Esophagus mucosa (tissue), 1 donor: Measurements from ENCODE around the gene WDFY2. TPM values are rescaled to one million over a fixed set of nuclear protein-coding genes. Genes with fewer than 3 reads are reported as not detected.
"Not testable (repeated sequence)": the region's sequence is repeated elsewhere in the genome, so short reads cannot be mapped to it uniquely, and the experiment has no call there.

Source experiments
- ATAC-seq: fragments of 200-7000 bp; cut with Tn5 transposase; one replicate; pipeline ENCODE4 v1.9.1; 2020
- total RNA-seq: library from RNA; stranded (reverse); gene quantifications from one replicate; pipeline ENCODE4 v1.2.4, GENCODE V29; 2023
- donor health status: DM: yes; HTN: yes; CAD: no.

The WDFY2 gene
- total RNA-seq, 1 donor from 2014 or later = 15.9 TPM

DNA sequence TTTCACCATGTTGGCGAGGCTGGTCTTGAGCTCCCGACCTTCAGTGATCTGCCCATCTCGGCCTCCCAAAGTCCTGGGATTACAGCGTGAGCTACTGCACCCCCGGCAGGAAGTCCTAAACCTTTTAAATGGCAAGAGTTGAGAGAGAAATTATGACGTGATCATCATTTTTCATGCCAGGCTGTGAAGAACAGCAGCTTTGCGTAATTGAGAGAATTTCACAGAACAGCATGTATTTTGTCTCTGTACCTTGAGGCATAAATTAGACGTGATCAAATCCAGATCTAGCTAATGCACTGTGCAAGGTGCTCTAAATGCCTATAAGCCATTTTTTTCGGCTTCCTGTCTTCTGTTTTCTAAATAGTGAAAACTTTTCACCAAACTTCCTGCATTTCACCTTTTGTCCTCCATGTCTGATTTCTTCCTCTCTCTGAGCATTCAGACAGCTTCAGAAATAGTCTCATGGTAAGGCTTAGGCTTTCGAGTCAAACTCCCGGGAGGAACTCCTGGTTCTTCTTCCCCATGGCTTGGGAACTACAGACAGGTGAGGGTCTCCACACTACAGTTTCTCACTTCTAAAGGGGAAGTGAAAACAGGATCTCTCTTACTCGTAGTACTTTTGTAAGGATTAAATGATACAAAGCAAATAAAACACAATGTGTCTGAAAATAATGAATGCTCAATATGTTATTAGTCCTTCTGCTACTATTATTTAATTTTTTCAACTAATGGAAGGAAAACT lies 51.0 kb downstream of the WDFY2 start:
- ATAC-seq = no peak

DNA sequence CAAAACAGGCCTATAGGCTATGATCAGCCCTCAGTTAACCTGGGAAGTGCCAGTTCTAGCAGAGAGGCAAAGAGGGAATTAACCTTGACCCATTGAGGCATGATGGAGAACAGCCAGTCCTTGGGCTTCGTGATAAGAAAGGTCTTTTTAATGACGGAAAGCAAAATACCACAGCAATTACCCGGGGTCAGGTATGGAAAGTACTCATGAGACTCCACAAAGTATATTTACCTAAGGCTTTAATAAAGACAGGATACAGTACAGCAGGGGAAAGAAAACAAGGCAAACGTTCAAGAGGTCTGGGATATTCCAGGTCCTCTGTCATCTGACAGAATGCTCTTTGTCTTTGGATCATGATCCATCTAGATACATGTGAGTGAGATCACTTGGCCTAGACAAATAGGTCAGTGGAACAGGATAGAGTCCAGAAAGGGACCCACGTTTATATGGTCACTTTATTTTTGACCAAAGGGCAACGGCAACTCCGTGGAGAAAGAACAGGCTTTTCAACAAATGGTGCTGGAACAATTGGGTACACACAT lies 52.2 kb downstream of the WDFY2 start:
- ATAC-seq = no peak

DNA sequence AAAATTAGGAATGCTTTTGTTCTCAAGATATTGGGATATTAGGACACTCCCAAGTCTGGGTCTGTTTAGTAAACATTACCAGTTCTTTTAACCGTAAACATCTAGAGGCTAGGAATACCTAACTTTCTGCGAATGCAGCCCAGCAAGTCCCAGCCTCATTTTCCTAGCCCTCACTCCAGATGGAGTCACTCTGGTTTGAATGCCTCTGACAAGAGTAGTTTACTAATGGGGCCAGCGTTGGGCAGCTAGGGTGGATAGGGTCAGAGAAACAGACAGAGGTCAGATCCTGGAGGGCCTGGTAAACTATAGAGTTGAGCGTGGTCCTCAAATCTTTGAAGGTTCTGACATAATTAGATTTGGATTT lies 53.6 kb downstream of the WDFY2 start:
- ATAC-seq = no peak

DNA sequence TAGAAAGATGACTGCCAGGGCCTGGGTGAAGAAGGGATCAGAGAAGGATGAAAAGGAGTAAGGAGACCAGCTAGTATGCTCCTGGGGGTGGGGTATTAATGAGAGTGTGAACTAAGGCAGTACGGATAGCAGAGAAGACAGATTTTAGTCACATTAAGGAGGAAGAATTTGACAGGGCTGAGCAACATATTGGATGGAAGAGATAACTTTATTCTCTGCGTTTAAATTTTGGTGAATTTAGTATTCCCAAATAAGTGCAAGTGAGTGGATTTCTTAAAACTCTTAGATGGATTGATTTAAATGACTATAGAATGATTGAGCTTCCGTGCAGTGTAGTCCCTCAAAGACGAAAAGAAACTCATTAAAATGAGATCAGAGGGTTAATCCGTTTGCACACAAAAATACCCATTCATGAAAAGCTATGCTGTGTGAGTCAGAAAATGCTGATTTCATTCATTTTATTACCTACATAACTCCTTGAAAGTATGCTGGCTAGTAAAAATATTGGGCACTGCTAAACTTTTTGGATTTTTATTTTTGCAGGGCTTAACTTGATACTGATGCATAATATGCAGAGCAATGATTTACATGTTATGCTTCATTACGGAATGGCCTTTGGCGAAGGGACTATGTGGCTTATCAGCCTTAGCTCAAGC lies 54.1 kb downstream of the WDFY2 start:
- ATAC-seq = peak; percentile 42

DNA sequence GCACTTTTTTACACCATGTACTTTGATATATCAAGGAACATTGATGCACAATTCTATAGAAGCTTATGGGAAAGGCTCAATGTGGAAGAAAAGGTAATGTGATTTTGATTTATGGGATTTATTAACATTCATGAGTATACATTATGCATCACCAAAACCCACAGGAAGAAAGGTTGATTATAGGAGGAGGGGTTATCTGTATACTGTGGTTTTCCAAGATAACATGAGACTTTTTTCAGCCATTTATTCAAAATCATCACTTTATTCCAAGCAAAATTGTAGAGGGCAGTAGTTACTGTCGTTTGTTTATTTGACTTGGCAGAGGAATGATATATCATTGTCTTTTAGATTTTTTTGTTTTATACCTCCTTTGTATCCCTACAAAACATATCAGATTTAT lies 54.9 kb downstream of the WDFY2 start:
- no peak for ATAC-seq

DNA sequence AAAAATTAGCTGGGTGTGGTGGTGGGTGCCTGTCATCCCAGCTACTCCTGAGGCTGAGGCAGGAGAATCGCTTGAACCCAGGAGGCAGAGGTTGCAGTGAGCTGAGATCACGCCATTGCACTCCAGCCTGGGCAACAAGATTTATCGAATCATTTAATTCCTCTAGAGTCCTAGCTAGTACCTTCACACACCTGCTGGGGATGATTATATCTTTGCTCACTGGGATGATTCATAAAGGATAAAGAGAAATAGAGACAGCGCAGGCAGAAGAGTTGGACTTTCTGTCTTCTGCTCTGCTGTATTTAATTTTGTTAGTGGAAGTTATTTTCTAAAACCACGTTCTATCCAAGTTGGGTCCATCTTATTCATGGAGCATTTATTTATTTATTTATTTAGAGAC lies 56.4 kb downstream of the WDFY2 start:
- ATAC-seq = peak; percentile 59

DNA sequence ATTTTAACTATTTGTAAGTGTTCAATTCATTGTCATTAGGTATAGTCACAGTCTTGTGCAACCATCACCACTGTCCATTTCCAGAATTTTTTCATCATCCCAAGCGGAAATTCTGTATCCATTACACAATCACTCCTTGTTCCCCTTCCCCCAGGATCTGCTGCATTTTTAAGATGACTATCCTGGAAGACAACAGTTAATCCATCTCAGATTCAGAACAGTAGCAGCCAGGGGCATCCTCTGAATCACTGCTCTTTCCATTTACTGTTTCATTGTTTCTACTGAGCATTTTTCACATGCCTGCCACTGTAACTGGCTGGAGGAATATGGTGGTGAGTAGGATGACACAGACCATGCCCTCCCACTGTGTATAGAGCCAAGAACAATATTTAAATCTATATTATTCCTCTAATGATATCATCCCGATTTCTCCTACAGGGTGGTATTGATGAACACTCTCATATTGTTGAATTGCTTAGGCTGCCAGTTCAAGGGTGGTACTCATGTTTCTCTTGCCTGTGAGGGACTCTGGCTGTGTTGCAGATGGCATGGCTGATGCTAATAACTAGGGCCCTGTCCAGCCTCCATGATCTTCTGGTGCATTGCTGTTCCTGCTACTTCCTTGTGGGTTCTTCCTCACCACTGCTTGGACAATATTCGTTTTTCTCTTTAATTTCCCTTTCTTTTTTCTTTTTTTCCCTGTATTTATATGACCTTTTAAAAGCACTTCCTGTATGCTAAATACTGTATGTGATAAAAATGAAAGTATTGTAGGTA lies 59.0 kb downstream of the WDFY2 start:
- peak; percentile 41 for ATAC-seq

DNA sequence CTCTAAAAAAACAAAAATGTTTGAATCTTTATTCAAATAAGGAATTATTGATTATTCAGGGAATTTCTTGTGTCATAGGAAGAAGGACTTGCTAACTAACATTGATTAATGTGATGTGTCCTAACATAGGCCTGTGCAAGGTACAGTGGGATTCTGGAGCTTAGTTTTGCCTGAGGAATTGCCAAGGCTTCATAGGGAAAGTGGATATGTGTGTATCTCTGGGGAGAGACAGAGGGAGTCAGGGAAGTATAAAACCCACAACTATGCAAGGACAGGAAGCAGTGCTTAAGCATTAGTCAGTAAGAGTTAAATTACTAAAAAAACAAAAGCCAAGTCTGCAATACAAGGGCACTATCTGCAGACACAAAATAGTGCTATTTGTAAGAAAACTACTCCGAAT lies 59.6 kb downstream of the WDFY2 start:
- ATAC-seq = peak; percentile 47

DNA sequence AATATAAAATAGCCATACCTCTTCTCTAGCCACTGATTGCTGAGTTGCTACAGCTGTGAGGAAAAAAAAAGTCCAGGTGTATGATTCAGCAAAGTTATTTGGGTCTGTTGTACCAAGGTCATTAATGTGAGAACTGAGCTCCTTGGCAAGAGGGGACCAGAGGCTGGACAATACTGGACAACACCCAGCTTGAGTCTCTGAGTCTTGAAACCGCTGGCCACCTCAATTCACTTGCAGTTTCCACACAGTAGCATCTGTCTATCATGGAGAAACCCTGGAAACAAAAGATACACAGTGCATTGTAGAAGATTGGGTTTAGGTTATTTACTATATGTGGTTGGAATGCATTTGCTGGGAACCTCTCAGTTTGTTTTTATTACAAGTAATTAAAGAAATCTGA lies 60.4 kb downstream of the WDFY2 start:
- no peak for ATAC-seq

DNA sequence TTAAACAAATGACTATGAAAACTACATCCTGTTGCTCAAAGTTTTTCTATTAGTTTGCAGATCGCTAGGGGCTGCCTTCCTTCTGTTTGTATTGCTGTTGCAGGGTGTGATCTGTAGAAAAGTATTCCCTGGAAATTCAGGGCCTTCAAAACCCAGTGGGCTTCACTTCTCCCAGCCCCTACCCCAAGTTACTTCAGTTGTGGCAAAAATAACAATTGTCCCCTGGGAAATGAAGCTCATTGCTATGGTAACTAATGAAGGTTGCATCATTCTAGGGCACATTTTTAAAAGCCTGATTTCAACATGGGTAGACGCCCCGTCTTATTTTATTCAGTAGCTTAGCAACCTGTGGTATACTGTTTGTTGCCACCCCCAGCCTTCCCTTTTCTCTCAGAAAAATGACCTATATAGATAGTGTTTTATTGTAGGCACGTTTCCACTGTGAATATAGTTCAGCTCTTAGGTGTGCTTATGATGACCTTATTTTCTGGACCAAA lies 60.9 kb downstream of the WDFY2 start:
- ATAC-seq = peak; percentile 51

DNA sequence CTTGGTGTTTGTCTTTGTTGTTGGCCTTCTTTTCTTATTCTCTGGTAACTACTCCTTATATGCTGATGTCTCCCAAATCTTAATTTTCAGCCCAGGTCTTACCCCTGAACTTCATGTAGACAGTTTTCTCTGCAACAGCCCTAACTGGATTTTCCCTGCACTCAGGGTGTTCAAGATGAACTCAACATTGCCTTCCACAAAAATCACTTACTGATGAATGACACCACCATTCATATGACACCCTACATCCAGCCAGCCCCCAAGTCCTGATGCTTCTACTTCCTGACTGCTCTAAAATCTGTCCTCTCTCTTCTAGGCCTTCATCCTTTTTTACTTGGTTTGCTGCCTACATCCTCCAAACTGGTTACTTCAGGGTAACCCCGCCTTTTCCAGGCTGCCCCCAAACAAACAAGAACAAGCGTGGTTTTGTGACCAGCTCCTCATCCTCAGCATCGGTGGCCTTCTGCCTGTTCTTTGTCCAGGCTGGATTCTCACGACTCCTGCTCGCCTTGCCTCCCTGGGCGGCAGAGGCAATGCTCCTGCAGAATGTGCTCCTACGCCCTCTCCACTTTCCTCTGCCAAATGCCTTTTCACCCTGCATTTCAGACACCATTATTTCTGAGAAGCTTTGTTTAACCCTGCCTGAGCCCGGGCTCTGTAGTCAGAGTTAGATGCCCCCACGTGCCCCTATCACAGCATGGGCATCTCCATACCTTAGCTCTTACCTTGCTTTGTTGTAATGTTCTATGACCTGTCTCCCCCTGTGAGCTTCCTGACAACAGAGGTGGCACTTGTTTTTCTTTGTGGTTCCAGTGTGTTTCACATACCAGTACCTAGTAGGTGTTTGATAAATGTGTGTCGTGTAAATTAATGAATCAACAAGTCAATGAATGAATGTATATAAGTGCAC lies 61.8 kb downstream of the WDFY2 start:
- no peak for ATAC-seq

DNA sequence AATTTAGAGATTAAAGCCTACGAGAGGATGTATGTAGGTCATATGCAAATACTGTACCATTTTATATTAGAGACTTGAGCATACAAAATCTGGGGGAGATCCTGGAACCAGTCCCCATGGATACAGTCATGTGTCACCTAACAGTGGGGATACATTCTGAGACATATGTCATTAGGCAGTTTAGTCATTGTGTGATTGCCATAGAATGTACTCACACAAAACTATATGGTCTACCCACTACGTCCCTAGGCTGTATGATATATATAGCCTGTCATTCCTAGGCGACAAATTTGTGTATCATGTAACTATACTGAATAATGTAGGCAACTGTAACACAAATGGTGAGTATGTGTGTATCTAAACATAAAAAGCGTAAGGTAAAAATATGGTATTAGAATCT lies 62.8 kb downstream of the WDFY2 start:
- ATAC-seq = no peak

DNA sequence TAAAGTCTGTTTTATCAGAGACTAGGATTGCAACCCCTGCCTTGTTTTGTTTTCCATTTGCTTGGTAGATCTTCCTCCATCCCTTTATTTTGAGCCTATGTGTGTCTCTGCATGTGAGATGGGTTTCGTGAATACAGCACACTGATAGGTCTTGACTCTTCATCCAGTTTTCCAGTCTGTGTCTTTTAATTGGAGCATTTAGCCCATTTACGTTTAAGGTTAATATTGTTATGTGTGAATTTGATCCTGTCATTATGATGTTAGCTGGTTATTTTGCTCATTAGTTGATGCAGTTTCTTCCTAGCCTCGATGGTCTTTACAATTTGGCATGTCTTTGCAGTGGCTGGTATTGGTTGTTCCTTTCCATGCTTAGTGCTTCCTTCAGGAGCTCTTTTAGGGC lies 67.9 kb downstream of the WDFY2 start:
- ATAC-seq = not testable (repeated sequence)

DNA sequence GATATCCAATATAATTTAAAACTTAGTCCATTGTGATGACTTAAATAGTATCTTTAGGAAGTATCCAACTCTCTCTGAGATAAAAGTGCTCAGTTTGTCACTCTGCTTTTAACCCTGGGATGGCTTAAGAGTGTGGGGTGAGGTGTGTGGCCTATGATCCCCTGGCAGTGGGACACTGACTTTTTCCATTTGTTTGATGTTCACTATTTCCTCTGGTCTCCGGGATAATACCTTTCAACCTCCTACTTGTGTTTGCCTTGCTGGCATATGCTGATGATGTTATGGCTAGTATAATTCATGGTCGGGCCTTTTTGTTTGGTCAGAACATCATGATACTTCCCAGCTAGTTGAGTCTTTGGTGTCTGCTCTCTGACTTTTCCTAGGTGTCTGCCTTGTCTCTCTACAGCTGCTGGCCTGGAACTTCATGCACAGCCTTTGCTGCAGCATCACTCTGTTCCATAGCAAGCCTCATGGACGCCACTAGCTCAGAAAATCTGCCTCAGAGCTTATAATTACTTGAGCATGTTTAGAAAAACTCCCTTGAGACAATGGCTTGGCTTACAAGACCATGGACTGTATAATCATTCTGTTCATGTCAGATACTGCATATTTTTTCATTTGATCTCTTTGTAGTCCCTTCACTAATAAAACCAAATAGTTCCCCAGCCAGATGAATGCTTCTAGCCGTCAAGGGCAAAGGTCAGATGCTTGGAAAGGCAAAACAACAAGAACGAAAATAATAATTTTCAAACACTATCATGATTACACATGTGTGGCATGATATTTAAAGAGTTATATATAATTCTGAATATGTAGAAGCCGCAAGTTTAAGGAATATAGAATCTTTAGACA lies 75.2 kb downstream of the WDFY2 start:
- ATAC-seq = no peak

DNA sequence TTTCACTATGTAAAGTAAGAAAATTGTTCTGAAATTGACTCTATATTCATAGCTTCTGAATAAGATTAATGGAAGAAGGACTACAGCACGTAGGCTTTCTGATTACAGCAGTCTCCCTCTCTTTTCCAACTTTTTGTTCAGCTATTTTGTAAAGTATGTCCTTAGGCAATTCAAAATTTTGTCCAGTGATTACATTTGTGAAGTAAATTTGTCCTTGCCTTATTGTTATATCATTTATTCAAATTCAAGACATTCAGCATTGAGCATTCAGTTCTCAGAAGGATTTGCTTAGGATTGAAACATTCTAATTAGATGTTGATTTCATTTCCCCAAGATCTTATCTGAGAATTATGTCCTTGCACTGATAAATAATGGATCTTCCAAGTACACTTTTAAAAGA lies 76.6 kb downstream of the WDFY2 start:
- ATAC-seq = no peak

DNA sequence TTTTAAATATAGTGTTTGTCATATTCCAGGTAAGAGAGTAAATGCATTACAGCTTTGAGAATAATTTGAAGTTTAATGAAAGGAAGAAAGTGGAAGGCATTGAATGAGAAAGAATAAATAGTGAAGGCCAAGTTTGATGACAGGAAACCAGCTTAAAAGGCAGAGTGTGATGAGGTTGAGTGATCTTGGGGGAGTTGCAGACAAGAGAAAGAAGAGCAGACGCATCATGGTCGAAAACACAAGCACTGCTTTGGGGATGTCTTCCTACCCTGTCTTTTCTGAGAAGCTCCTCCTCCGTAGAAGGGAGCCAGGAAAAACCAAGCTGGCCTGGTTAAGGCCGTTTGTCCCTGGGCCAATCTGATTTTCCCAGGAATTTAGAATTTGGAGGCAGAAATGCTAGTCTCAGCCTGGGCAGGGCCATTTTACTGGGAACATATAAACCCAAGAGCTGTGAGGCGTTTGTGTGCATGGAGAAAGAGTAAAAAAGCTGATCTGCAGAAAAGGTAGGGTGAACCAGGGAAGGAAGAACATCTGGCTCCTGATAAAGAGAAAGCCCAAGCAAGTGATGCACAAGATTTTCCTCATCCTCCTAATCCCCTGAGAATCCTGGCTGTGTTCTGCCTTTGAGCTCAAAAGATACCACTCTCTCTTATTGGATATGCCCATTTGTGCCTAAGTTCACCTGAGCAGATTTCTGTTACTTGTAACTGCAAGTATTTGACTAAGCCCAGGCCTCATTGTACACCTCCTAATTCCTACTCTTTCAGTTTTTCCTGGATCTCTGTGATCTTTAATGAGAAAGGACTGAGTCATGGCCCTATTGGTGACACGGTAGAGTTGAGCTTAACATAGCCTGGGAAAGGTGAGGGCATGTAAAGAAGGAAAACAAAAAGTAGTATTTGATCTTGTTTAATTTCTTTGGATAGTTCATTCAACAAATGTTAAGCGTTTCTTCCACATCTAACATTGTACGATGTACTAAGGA lies 80.0 kb downstream of the WDFY2 start:
- ATAC-seq = peak; percentile 92

DNA sequence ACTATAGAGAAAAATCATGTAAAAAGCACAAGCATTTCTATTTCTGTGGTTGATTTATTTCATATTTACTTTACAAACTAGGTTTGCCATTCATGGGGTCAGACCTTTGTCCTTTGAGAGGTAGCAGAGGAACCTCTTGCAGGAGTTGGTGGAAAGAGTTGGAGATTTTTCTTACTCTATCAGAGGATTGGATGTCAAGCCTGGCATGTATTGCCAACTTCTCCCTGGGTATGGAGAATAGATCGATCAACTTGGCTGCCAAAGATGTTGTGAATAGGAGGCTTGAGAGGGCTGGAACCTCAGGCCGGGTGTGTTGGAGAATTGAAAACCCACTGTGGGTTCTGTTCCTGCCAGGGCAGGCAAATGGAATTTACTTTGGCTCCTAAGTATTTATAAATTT lies 81.2 kb downstream of the WDFY2 start:
- no peak for ATAC-seq

DNA sequence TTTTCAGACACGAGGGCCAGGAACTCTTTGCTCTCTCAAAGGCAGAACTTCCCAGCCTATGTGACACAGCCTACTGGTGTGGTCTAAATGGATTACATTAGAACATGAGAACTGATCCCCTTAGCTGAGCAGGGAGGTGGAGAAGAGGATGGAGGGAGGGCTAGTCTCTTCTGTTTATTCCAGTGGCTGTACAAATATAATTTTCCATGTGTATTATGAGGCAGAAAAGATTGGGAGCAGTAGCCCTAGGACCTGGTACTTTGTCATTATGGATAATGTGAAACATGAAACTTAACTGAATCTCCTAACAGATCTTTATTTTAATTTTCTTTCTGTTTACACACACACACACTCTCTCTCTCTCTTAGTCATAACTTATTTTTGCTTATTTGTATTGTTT lies 82.1 kb downstream of the WDFY2 start:
- ATAC-seq = no peak

DNA sequence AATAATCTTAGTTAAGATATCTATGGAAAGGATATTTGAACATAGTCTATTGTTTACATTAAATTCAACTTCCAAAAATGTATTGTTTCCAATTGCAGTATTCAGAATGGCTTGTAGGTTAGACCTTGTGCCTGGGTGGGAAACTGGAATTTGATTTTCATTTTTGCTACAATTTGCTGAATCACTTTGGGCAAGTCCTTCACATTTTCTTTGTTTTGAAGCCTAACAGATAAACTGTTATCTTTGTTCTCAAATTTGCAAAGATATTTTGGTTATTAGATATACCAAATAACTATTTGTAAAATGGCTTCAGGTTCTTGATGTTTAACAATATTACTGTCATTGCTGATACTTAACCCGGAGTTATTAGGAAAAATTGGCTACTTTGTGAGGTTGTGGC lies 82.6 kb downstream of the WDFY2 start:
- no peak for ATAC-seq
